ENCODE measurements around the gene GPR34.
"Not testable (repeated sequence)": the region's sequence is repeated elsewhere in the genome, so short reads cannot be mapped to it uniquely, and the experiment has no call there.

Gene GPR34, protein sequence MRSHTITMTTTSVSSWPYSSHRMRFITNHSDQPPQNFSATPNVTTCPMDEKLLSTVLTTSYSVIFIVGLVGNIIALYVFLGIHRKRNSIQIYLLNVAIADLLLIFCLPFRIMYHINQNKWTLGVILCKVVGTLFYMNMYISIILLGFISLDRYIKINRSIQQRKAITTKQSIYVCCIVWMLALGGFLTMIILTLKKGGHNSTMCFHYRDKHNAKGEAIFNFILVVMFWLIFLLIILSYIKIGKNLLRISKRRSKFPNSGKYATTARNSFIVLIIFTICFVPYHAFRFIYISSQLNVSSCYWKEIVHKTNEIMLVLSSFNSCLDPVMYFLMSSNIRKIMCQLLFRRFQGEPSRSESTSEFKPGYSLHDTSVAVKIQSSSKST

DNA sequence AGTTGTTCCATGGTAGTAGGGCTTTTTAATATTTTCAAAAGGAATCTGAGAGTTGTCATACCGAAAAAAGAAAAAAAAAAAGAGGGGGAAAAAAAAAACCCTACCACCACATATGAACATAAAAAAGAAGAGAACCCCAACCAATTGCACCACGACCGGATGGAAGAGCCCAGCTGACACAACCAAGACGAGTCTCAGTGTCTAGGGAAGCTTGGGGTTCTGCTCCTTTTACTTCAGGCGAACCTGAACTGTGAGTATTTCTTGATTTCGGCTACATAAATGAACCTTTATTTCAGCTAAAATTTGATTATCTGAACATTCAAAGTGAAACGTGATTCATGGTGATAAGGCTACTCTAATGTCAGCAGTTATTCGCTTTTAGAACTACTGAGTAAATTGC, at the start of gene GPR34:
GPR34 (plus strand) TSS at position 139 of the 400 bp plus-strand sequence. CDS start 6,661 bp downstream, outside the sequence.
- in situ Hi-C loops (cut with MboI; ENCODE audit: low sequenced_read_pairs) = no loop called here

DNA sequence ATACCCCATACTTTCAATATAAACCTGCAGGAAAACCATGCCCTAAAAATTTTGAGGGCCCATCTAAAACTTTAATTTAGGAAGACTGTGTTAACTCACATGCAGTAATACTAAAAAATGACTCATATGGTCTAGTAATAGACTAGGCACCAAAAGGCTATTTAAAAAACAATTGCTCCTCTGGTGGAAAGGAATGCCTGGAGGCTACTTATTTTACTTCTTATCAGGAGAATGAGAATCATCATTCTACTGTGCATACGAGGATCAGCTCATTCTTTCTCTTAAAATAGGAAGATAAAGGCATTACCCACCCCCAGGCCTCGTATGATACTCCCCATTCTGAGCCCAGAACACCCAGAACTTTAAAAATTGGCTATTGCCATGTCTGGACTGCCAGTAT, 42.6 kb upstream of the GPR34 start:
- in situ Hi-C loops (cut with MboI; ENCODE audit: low sequenced_read_pairs) = not testable (repeated sequence)

DNA sequence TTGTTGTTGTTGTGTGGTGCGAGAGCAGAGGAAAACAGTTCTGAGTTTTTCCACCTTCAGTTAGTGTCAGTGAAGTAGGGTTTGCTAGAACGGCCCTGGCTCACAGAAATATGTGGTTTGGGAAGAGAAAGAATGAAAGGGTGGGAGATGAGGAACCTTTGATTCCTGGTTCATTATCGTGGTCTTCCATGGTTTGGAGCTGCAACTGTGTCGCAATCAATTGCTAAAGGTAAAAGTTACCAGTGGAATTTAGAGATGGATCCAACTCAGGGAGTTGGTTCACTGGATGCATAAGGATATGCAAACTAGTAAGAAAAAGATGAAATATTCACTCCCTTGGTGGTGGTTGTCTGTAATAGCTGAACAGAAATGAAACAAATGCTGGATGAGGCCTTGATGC, 35.6 kb upstream of the GPR34 start:
- in situ Hi-C loops (cut with MboI; ENCODE audit: low sequenced_read_pairs) = no loop called here

DNA sequence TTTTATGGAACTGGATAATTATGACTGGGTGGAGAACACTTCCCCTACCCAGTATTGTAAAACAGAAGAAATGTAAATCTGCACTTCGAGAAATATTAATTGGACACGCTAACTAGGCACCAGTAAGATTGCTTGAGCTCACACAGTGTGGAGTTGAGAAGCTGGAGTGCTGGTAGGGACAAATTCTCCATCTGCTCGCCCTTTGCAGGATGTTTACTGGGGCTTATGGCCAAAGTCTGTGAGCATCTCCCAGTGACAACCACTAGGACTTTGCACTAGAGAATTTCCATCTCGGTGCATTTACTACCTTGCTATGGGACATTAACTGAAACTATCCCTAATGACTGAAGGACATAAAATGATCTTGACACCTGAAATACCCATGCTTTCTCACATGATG, 33.7 kb upstream of the GPR34 start:
- in situ Hi-C loops (cut with MboI; ENCODE audit: low sequenced_read_pairs) = no loop called here

DNA sequence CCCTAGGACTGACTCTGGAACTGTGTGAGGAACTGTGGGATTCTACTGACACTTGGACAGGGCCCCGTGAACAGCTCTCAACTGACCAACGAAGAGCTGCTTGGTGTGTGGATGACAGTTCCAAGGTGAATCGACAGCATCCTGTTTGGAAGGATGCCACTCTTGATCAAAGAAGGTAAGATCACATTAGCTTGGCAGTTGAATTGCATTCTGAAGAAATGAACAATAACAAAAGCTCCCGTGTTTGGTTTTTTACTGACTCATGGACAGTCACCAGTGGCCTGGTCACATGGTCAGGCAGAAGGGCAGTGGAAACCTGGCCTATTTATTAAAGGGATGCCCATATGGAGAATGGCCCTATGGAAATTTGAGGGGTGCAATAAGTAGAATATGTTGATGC, 33.1 kb upstream of the GPR34 start:
- in situ Hi-C loops (cut with MboI; ENCODE audit: low sequenced_read_pairs) = no loop called here

DNA sequence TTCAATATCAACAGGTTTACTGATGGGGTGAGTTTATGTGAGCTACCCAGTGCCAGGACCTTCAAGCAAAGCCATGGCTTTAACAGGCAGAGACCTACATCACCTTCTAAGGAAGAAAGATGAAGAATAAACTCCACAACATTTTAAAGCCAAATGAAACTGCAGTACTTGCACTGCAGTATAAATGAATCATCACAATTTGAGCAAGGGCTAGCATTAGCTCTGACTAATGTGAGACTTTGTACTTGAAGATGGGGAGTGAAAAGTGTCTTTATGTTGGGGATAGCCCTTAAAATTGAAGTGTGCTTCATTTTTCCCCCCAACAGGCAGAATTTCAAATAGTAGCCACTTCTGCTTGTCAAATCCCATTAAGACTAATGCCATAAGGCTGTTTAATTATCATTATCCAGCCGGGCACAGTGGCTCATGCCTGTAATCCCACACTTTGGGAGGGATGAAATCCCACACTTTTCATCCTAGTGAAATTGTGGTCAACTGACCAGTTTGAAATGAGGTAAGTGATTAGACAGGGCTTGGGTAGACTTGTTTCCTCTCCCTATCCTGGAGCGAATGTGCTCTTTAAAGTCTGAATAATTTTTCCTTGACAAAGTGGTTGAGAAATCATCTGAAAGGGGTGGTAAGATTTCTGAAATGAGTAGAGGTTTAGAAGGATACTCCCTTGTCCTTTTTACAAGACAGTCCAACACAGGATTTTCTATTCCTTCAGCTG, 27.2 kb upstream of the GPR34 start:
- in situ Hi-C loops (cut with MboI; ENCODE audit: low sequenced_read_pairs) = no loop called here

DNA sequence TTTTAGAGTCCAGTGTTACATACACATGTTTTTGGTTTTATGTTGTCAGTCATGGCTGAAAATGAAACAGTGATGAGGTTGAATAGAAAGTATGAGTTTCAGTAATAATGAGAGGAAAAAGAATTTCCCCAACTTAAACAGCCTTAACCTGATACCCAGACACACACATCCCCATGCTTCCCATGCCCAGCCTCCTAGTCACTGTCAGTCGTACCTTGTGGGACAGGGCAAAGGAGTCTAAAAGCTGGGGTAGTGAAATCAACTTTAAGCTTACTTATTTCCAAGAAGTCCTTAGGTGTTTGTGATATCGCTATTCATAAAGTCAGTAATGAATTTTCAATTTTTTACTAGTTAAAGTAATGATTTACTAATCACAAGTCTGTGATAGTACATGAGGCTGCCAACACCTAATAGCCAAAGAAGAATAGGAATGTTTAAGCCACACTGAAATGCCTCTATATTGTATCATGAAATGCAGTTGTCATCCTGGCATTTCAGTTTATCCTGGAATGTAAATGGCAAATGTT, 24.3 kb upstream of the GPR34 start:
- in situ Hi-C loops (cut with MboI; ENCODE audit: low sequenced_read_pairs) = no loop called here

DNA sequence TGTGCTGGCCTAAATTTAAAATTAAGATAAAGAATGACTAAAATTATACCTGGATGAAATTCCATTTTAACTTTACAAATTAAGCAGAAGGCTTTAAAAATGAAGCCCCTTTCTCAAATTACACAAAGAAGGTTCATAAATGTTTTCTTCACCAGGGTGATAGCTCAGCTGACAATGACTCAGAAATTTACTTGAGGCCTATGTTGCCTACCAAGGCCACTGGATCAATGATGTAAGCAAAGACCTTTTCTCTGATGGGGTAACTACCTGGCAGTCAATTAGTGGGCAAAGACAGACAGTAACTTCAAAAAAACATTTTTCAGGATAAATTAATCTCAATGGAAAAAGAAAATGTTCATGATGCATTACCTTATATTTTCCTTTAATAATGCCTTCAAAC, 23.9 kb upstream of the GPR34 start:
- in situ Hi-C loops (cut with MboI; ENCODE audit: low sequenced_read_pairs) = no loop called here

DNA sequence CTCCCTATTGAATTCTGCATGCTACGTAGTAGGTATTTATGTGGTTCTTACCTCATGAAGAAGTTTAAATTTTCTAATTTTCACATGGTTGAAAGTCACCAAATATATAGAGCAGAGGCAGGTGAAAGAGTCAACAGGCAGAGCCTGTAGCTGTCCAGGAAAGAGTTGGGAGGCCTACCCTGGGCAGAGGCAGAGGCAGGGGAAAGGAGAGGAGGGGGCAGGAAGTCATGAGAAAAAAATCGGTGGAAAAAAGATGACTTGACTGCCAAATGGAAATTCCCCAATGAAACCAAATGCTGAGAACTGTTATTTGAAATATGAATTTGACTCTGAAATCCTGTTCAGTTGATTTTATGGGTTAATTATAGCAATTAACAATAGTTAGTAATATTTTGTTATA, 23.1 kb upstream of the GPR34 start:
- in situ Hi-C loops (cut with MboI; ENCODE audit: low sequenced_read_pairs) = no loop called here

DNA sequence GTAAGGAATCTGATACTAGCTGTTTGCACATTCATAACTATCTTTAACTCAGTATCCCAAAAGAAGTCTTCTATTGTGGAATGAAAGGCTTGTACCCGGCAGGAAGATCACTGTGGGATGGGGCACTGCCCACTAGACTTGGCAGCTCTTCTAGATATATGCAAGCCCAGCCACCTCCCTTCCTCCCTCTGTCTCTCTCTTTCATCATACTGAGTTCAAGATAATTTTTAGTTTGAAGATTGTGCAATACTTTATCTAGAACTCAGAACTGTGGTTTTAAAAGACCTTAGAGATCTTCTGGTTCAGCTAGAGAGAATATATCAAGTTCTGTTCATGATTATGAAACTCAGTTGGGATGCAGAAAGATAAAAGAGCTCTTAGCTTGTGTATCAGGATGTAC, 22.5 kb upstream of the GPR34 start:
- in situ Hi-C loops (cut with MboI; ENCODE audit: low sequenced_read_pairs) = no loop called here

DNA sequence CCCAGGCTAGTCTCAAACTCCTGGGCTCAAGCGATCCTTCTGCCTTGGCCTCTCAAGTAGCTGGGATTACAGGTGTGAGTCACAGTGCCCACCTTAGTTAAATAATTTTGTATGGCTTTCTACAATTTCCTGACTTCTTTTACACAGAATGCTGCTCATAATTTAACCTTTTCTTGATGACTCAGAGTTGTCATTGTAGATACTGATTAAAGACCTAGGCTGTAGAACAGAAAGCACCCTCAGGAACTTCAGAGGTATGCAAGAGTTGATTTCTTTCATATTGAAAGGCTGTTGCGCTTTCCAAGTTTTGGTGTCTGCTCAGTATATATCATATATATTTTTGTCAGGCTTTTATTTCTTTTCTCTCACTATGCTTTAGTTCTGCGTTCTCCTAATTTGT, 21.1 kb upstream of the GPR34 start:
- in situ Hi-C loops (cut with MboI; ENCODE audit: low sequenced_read_pairs) = no loop called here

DNA sequence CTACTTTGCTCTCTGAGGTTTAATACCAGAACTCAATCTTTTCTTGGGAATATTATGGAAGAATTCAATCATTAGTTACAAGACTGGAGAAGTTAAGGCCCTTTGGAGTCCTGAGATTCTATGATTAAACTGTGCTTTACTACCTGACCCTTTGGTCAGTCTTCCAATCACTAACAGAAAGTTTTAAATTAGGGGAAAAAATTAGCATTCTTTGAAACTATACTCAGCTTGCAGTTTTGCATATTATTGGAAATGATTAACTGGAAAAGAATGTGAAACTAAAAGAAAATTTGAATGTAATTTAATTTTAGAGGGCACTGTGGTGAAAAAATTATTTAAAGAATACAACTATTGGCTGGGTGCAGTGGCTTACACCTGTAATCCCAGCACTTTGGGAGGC, 18.7 kb upstream of the GPR34 start:
- in situ Hi-C loops (cut with MboI; ENCODE audit: low sequenced_read_pairs) = no loop called here

DNA sequence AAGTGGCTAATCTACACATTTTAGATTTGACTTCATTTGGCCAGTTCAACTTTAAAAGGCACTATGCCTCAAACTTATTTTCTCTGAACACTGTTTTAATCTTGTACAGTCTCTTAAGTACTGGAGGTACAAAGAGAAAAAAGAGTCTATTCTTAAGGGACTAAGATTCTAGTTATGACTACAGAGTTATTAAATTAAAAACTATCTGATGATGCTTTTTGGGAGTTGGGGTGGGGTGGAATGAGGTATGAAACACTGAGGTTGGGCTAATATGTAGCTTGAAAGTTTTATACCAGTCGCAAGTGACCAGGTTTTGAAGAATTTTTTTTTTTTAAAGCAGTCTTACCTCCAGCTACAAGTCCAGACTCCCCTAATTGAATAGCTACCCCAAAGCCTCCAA, 17.7 kb upstream of the GPR34 start:
- in situ Hi-C loops (cut with MboI; ENCODE audit: low sequenced_read_pairs) = no loop called here

DNA sequence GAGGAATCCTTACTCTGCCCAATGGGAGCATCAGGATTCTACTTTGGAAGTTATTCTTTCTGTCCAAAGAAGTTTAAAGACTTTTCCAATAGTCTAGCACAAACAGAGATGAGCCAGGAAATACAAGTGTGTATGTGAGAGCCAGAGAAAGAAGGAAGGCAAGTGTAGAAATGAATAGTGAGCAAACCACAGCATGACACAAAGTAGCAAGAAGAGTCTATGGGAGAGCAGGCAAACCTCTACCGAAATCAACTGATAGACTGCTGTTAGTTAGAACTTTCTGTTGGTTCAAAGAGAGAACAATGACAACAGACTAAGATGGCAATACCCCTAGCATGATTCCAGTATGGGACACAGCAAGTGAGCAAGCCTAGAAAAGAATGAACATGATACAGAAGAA, 16.1 kb upstream of the GPR34 start:
- in situ Hi-C loops (cut with MboI; ENCODE audit: low sequenced_read_pairs) = no loop called here

DNA sequence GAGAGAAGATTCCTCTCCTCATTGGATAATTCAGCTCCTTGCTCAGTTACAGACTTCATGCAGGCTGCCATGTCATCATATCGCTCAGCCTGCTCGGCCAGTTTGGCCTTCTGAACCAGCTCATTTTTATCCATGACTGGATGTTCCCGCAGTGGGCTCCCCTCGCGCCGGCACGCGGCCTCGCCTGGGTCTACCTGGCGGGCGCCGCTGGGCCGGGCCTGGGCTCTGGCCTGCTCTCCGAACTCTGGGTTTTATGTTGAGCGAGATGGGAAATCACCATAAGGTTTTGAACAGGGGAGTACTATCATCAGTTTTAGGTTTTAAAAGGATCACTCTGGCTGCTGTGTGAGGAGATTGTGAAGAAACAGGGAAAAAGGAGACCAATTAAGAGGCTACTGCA, 12.4 kb upstream of the GPR34 start:
- in situ Hi-C loops (cut with MboI; ENCODE audit: low sequenced_read_pairs) = not testable (repeated sequence)

DNA sequence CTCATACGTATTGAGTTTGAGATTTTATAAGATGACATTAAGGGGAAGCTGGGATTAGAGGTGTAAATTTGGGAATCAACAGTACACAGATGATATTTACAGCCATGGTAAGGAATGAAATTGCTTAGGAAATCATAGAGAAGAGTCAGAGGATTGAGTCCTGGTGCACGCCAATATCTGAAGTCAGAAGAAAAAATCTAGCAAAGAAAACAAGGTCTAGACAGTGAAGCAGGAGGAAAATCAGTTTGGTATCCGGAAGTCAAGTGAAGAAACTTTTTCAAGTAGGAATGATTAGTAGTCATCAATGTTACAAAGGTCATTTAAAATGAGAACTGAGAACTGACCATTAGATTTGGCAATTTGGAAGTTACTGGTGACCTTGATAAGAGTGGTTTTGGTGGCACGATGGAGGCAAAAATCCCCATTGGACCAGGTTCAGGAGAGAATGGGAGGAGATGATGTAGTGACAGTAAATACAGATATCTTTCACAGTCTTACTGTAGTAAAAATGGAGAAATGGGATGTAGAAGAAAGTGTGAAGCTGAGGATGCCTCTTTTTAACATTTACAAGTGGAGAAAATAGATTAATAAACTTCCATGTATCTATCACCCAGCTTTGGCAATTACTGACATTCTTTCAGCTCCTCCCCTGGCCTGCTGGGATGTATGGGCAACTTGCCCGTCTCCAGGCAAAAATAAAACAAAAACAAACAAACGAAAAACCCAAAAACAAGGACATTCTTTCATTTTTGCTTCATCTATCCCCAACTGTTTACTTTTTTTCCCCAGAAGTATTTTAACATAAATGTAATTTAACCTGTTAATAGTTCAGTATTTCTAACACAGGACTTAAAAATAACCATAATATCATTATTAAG, 11.4 kb upstream of the GPR34 start:
- in situ Hi-C loops (cut with MboI; ENCODE audit: low sequenced_read_pairs) = no loop called here

DNA sequence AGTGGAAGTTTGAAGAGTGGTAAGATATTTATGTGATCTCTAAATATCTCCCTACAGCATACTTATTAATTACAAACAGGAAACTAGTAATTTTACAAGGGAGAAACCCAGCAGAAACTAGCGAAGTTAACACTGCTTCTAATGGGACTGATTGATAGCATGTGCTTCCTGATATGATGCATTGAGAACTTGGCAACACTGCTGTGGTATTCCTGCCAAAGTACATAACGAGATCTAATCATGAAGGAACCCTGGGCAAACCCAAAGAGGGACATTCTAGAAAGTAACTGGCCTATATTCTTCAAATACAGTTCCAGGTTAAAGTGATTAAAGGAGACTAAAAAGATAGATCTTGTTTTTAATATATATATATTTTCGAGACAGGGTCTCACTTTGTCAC, 4.6 kb upstream of the GPR34 start:
- in situ Hi-C loops (cut with MboI; ENCODE audit: low sequenced_read_pairs) = no loop called here

DNA sequence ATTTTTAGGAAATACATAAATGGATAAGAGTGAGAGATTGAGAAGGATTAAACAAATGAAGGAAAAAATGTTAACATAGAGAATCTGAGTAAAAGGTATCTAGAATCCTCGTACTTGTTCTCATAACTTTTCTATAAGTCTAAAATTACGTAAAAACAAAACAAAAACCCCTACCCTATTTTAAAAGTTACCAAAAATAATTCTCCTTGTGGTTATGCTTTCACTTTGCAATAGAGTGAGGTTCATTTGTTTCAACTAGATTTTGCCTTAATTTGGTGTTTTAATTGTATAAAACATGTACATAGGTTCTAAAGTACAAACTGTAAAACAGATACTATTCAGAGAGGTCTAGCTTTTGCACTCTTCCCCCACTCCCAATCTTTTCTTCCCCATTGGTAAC, 3.8 kb upstream of the GPR34 start:
- in situ Hi-C loops (cut with MboI; ENCODE audit: low sequenced_read_pairs) = no loop called here

DNA sequence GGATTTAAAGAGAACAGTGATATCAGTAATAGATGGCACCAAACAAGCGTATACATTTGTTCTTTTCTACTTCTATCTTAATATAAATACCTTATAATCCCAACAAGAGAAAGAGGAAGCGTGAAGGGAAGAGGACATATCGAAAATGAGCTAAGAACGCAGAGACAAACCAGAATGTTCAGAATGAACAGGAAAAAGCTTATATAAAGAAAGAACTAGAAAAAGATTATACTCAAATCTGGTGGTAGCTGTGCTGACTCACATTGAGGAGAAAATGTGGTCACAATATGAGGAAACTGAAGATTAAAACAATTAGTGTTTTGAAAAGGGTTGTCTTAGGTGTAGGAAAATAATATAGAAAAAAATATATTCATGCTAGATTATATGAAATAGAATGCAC, 2.0 kb upstream of the GPR34 start:
- in situ Hi-C loops (cut with MboI; ENCODE audit: low sequenced_read_pairs) = no loop called here

DNA sequence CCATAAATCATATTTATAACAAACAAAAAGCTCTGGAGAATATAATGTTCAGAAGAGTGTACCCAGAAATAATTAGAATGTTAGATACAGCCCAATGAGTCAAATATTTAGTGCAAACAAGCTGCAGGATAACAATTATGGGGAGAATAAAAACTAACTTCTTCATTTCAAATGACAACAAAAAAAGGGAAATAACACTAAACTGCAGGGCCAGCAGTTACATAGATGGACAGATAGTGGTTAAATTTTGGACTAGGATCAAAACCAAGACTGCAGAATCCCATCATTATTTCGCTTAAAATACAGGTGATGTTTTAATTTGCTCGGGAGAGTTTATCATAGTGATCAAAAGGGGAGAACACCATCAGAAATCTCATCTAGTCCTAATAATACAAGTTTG, 617 bp upstream of the GPR34 start:
- in situ Hi-C loops (cut with MboI; ENCODE audit: low sequenced_read_pairs) = no loop called here

DNA sequence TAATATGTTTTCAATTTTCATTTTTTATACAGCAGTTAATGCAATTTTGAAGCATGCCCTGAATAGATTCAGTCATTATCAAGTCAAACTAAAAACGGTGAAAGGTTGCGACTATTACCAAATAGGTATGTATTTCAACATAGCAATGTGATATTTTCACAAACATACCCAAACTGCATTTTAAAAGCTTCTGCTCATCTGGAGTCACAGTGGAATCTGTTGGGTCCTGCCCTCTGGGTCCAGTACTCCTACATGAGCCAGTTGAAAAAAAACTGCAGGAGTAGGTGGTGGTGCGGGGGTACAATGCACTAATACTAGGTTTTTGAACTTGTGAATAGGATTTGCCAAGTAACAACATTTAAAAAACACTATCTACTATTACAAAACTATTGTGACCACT, 938 bp downstream of the GPR34 start:
- in situ Hi-C loops (cut with MboI; ENCODE audit: low sequenced_read_pairs) = no loop called here

Measured in HL-60/S4 (cell line).